CD4-positive, alpha-beta memory T cell (primary cell): ENCODE results near the gene FSD1. TPM values are rescaled to one million over a fixed set of nuclear protein-coding genes. Genes with fewer than 3 reads are reported as not detected.

ENCODE experiments used
- CTCF ChIA-PET: fragments of 350-600 bp; sonication (Branson Sonifier 250); formaldehyde crosslinking; loops from one replicate; lab custom pipeline; 2021; ENCODE audit warnings: inconsistent platforms; ENCODE audit not compliant: partially characterized antibody; lab: Charles Lee
- POLR2A ChIA-PET: fragments of 350-600 bp; sonication (Branson Sonifier 250); formaldehyde crosslinking; loops from one replicate; lab custom pipeline; 2021; ENCODE audit not compliant: partially characterized antibody; lab: Charles Lee
- DNase-seq, 5 donors: peaks; one replicate each; pipeline versions ENCODE4 v3.0.0 to v3.0.0-alpha.2; 2020 to 2022; ENCODE audit warnings: mixed read lengths in 1 of 5
- H3K27ac ChIP-seq: one replicate; pipeline ENCODE4 v1.7.0; 2013; ENCODE audit warnings: low read depth, low read length
- H3K27me3 ChIP-seq: 2 replicates; pipeline ENCODE4 v1.7.0; 2013; ENCODE audit warnings: mild to moderate bottlenecking, low read length, moderate library complexity; ENCODE audit not compliant: insufficient read depth
- H3K36me3 ChIP-seq: 2 replicates; pipeline ENCODE4 v1.7.0; 2013; ENCODE audit warnings: mild to moderate bottlenecking, low read length, moderate library complexity; ENCODE audit not compliant: insufficient read depth
- H3K4me1 ChIP-seq: 2 replicates; pipeline ENCODE4 v1.7.0; 2013; ENCODE audit warnings: mild to moderate bottlenecking, low read length, moderate library complexity; ENCODE audit not compliant: insufficient read depth
- H3K4me3 ChIP-seq, 2 donors: one replicate each; pipeline ENCODE4 v1.7.0; 2013; ENCODE audit warnings: low read length in 2 of 2, mild to moderate bottlenecking in 1 of 2
- H3K9me3 ChIP-seq, 2 donors: one replicate each; pipeline ENCODE4 v1.7.0; 2013; ENCODE audit warnings: low read length in 2 of 2, control low read depth in 1 of 2; ENCODE audit not compliant: control insufficient read depth in 1 of 2
- H3K27ac Mint-ChIP-seq, 7 donors: one replicate each; pipeline ENCODE4 v1.8.0; 2020 to 2021; ENCODE audit warnings: mixed read lengths in 7 of 7, mild to moderate bottlenecking in 6 of 7, inconsistent platforms in 3 of 7, moderate library complexity in 3 of 7
- H3K27me3 Mint-ChIP-seq, 2 donors: one replicate each; pipeline ENCODE4 v1.8.0; 2020 to 2021; ENCODE audit warnings: mixed read lengths in 2 of 2
- H3K36me3 Mint-ChIP-seq, 2 donors: one replicate each; pipeline ENCODE4 v1.8.0; 2020 to 2021; ENCODE audit warnings: mixed read lengths in 2 of 2, inconsistent platforms in 1 of 2, mild to moderate bottlenecking in 1 of 2
- H3K4me1 Mint-ChIP-seq, 4 donors: one replicate each; pipeline ENCODE4 v1.8.0; 2020 to 2021; ENCODE audit warnings: mixed read lengths in 4 of 4, mild to moderate bottlenecking in 1 of 4
- H3K4me3 Mint-ChIP-seq, 8 donors: one replicate each; pipeline ENCODE4 v1.8.0; 2020 to 2021; ENCODE audit warnings: mixed read lengths in 8 of 8, mild to moderate bottlenecking in 7 of 8, moderate library complexity in 6 of 8, inconsistent platforms in 3 of 8
- H3K9me3 Mint-ChIP-seq, 8 donors: one replicate each; pipeline ENCODE4 v1.8.0; 2020 to 2021; ENCODE audit warnings: mixed read lengths in 8 of 8, mild to moderate bottlenecking in 5 of 8, inconsistent platforms in 3 of 8, moderate library complexity in 1 of 8
- intact Hi-C: fragments of 100-400 bp; cut with micrococcal nuclease; formaldehyde crosslinking; loops from one replicate; pipeline ENCODE4 v1.15.1; 2023
- polyA plus RNA-seq, 2 donors: library from polyadenylated mRNA; unstranded; fragments of 300-500 nt; fragmentation: Illumina TruSeq; gene quantifications; one replicate each; pipeline ENCODE4 v1.2.3, GENCODE V29; 2021
- total RNA-seq, 2 experiments: library from RNA; stranded (reverse); gene quantifications; one replicate each; pipeline ENCODE4 v1.2.3, GENCODE V29; 2021

The FSD1 gene
- total and polyA plus RNA-seq, 4 experiments from 2014 or later: 0.61 to 2.4 (median 1.1) TPM

- ChIA-PET POLR2A (no interaction called here), CTCF (interaction anchor here (0.5 kb wide), 1 partner anchor 311 kb away, joined by 3 read pairs; no protein-coding TSS in a partner anchor)
- H3K27ac Mint-ChIP-seq: peak overlapping the region in 1 of 7 donors; percentile 18
- no peaks in the 10 kb centered on the region for H3K36me3 Mint-ChIP-seq
- peaks cover 0 to 2% of the 10 kb centered on the region in 2 donors for H3K27me3 Mint-ChIP-seq
- no peak overlapping the region for H3K27ac ChIP-seq
- no peak overlapping the region for H3K4me3 Mint-ChIP-seq
- H3K4me1 Mint-ChIP-seq: peaks cover 10 to 22% (median 13%) of the 10 kb centered on the region in 4 donors
- H3K9me3 ChIP-seq: no peaks in the 10 kb centered on the region
- no peaks in the 10 kb centered on the region for H3K36me3 ChIP-seq
- peaks cover 10% of the 10 kb centered on the region for H3K4me1 ChIP-seq
- no peaks in the 10 kb centered on the region for H3K9me3 Mint-ChIP-seq
- H3K4me3 ChIP-seq: no peak overlapping the region
- no peaks in the 10 kb centered on the region for H3K27me3 ChIP-seq
- intact Hi-C loops: no loop called here
- no peak for DNase-seq
Measured at GRCh38 chr19:4297901-4298809, 6.2 kb upstream of the FSD1 start.

DNA sequence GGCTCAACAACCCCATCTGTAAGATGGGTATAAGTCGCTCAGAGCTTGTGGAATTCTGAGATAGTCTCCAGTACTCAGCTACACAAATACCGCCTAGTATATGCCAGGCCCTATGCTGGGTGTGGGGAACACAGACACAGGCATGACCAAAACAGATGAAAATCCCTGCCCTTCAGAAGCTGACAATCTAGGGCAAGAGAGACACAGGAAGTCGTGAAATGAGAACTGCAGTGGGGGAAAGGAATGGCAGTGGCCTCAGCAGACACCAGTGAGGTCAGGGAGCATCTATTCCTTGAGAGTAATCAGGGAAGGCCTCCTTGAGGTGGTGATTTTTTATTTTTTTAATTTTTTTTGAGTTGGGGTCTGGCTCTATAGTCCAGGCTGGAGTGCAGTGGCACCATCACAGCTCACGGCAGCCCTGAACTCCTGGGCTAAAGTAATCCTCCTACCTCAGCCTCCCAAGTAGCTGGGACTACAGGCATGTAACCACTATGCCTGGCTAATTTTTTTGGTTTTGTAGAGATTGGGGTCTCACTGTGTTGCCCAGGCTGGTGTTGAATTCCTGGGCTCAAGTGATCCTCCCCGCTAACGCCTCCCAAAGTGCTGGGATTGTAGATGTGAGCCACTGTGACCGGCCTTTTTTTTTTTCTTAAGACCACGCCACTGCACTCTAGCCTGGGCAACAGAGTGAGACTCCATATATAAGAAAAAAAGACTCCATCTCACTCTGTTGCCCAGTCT lies 5.4 kb upstream of the FSD1 start:
- H3K9me3 Mint-ChIP-seq: no peaks in the 10 kb centered on the region
- H3K4me3 Mint-ChIP-seq: peak overlapping the region in 3 of 8 donors; percentile 0 to 69 (median 39)
- POLR2A ChIA-PET: no interaction called here
- CTCF ChIA-PET: interaction anchor here (0.5 kb wide), 1 partner anchor 311 kb away, joined by 3 read pairs; no protein-coding TSS in a partner anchor
- H3K27ac Mint-ChIP-seq: peak overlapping the region in 2 of 7 donors; percentile 2 to 18
- DNase-seq: no peak
- H3K27me3 ChIP-seq: no peaks in the 10 kb centered on the region
- peaks cover 12 to 25% (median 16%) of the 10 kb centered on the region in 4 donors for H3K4me1 Mint-ChIP-seq
- intact Hi-C loops: no loop called here
- no peaks in the 10 kb centered on the region for H3K9me3 ChIP-seq
- peaks cover 14% of the 10 kb centered on the region for H3K4me1 ChIP-seq
- peaks cover 0 to 2% of the 10 kb centered on the region in 2 donors for H3K27me3 Mint-ChIP-seq
- no peak overlapping the region for H3K4me3 ChIP-seq
- H3K36me3 ChIP-seq: no peaks in the 10 kb centered on the region
- H3K27ac ChIP-seq: no peak overlapping the region
- no peaks in the 10 kb centered on the region for H3K36me3 Mint-ChIP-seq

DNA sequence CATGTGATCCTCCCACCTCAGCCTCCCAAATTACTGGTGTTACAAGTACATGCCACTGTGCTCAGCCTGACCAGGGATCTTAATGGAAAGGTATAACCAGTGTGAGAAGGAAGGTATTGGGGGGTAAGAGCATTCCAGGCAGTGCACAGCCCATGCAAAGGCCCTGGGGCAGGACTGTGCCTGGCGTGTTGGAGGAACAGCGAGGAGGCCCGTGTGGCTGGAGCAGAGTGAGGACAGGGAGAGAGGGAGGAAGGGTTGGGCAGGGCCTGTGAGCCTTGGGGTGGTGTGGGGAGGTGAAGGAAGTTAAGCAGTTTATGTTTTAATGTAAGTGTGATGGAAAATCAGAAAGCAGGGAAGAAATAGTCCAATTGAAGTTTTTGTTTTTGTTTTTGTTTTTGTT lies 3.8 kb upstream of the FSD1 start:
- H3K27ac ChIP-seq: no peak overlapping the region
- H3K4me1 ChIP-seq: peaks cover 18% of the 10 kb centered on the region
- Mint-ChIP-seq H3K4me1 (peaks cover 13 to 29% (median 21%) of the 10 kb centered on the region in 4 donors), H3K36me3 (no peaks in the 10 kb centered on the region), H3K27me3 (peaks cover 0 to 2% of the 10 kb centered on the region in 2 donors), H3K9me3 (no peaks in the 10 kb centered on the region), H3K4me3 (peak overlapping the region in 5 of 8 donors; percentile 18 to 73 (median 46)), H3K27ac (peak overlapping the region in 4 of 7 donors; percentile 43 to 88 (median 59))
- DNase-seq: no peak
- intact Hi-C loops: loop anchor here (5.0 kb wide), 1 partner anchor 42 kb away; the partner anchor contains the start of gene MPND
- H3K9me3 ChIP-seq: no peaks in the 10 kb centered on the region
- H3K36me3 ChIP-seq: no peaks in the 10 kb centered on the region
- POLR2A ChIA-PET: no interaction called here
- no peak overlapping the region for H3K4me3 ChIP-seq
- CTCF ChIA-PET: no interaction called here
- no peaks in the 10 kb centered on the region for H3K27me3 ChIP-seq

GRCh38 chr19:4301590-4302242 lies 2.7 kb upstream of the FSD1 start:
- Histone ChIP-seq H3K27me3 (no peaks in the 10 kb centered on the region), H3K27ac (no peak overlapping the region), H3K4me3 (no peak overlapping the region), H3K36me3 (no peaks in the 10 kb centered on the region), H3K4me1 (peaks cover 18% of the 10 kb centered on the region), H3K9me3 (no peaks in the 10 kb centered on the region)
- Mint-ChIP-seq H3K36me3 (no peaks in the 10 kb centered on the region), H3K4me3 (peak overlapping the region; percentile 78 to 91 (median 85)), H3K9me3 (no peaks in the 10 kb centered on the region), H3K27me3 (peaks cover 0 to 5% of the 10 kb centered on the region in 2 donors), H3K4me1 (peaks cover 13 to 32% (median 23%) of the 10 kb centered on the region in 4 donors), H3K27ac (peak overlapping the region; percentile 13 to 95 (median 91))
- POLR2A ChIA-PET: interaction anchor here (1.5 kb wide), 1 partner anchor 27 kb away, joined by 6 read pairs; no protein-coding TSS in a partner anchor
- intact Hi-C loops: loop anchor here (5.0 kb wide), 1 partner anchor 41 kb away; the partner anchor contains the start of gene MPND
- CTCF ChIA-PET: no interaction called here
- DNase-seq: no peak

DNA sequence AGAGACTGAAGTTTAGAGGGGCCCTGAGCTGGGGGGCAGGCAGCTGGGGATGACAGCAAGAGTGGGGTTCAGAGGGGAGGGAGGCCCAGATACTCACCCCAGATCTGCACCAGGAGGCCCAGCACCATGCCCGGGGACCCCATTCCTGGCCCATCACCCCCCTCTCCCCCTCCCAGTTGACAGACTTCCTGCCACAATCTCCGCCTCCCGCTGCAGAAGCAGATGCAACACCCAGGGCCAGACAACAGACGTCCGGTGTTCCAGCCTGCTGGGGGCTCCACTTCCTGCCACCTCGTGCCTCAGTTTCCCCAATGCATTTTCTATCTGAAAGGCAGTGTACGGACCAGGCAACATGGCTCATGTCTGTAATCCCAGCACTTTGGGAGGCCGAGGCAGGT lies 2.2 kb upstream of the FSD1 start, which contains the start of gene TMIGD2:
Gene TMIGD2 (minus strand): TSS at position 147 of the 398 bp plus-strand sequence. CDS start 4 bp downstream, at position 143.
- H3K4me1 Mint-ChIP-seq: peaks cover 13 to 32% (median 23%) of the 10 kb centered on the region in 4 donors
- no peaks in the 10 kb centered on the region for H3K36me3 Mint-ChIP-seq
- H3K27ac ChIP-seq: no peak within 1 kb of the TSS
- peak within 1 kb of the TSS; percentile 13 to 95 (median 91) for H3K27ac Mint-ChIP-seq
- POLR2A ChIA-PET: interaction anchor here (1.0 to 1.5 kb wide), 2 partner anchors 26 to 41 kb away, joined by 3 to 6 read pairs; no protein-coding TSS in a partner anchor
- no peaks in the 10 kb centered on the region for H3K36me3 ChIP-seq
- CTCF ChIA-PET: no interaction called here
- no peaks in the 10 kb centered on the region for H3K9me3 Mint-ChIP-seq
- no peak within 1 kb of the TSS for H3K4me3 ChIP-seq
- peaks cover 18% of the 10 kb centered on the region for H3K4me1 ChIP-seq
- no peak for DNase-seq
- H3K27me3 ChIP-seq: no peaks in the 10 kb centered on the region
- peaks cover 0 to 6% of the 10 kb centered on the region in 2 donors for H3K27me3 Mint-ChIP-seq
- H3K4me3 Mint-ChIP-seq: peak within 1 kb of the TSS; percentile 78 to 91 (median 85)
- intact Hi-C loops: loop anchor here (5.0 kb wide), 1 partner anchor 40 kb away; the partner anchor contains the start of gene MPND
- H3K9me3 ChIP-seq: no peaks in the 10 kb centered on the region

DNA sequence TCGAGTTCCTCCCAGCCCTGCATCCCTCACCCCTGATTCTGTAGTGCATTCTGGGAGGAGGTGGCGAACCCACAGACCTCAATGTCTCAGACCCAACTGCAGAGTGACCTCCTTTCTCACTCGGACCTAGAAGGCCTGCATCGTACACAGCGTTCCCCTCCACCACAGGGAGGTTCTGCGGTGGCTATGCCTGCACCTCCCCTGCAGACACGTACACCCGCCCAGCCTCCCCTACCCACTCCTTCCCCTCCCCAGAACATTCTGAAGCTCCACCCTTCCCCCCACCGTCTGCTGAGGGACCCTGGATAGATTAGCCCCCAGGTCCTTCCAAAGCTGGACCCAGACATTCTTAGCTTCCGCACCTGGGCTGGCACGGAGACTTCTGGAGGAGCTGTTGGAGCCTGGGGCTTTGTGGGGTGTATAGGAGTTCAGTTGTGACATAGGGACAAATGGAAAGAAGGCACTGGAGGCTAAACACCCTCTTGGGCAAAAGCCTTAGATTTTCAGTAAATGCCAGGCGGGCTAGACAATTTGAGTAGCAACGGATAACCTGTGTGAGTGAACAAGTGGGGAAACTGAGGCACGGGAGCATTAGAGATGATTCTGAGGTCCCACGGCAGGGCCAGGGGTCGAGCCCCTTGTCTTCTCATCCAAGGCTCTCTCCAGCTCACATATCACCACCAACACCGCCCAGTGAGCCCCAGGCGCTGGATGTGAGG lies 420 bp upstream of the FSD1 start:
- Histone ChIP-seq H3K4me1 (peaks cover 18% of the 10 kb centered on the region), H3K27me3 (no peaks in the 10 kb centered on the region), H3K4me3 (no peak overlapping the region), H3K36me3 (no peaks in the 10 kb centered on the region), H3K27ac (no peak overlapping the region), H3K9me3 (no peaks in the 10 kb centered on the region)
- intact Hi-C loops: loop anchor here (5.0 kb wide), 1 partner anchor 38 kb away; the partner anchor contains the start of gene MPND
- no peaks in the 10 kb centered on the region for H3K36me3 Mint-ChIP-seq
- peaks cover 13 to 31% (median 22%) of the 10 kb centered on the region in 4 donors for H3K4me1 Mint-ChIP-seq
- ChIA-PET POLR2A (no interaction called here), CTCF (interaction anchor here (1.9 kb wide), 1 partner anchor 35 kb away, joined by 8 read pairs; no protein-coding TSS in a partner anchor)
- H3K9me3 Mint-ChIP-seq: no peaks in the 10 kb centered on the region
- H3K4me3 Mint-ChIP-seq: peak overlapping the region; percentile 28 to 80 (median 67)
- peaks cover 0 to 6% of the 10 kb centered on the region in 2 donors for H3K27me3 Mint-ChIP-seq
- peak overlapping the region in 5 of 7 donors; percentile 42 to 87 (median 74) for H3K27ac Mint-ChIP-seq
- DNase-seq: no peak
